Measurements from ENCODE around the gene SPOCK2. TPM values are rescaled to one million over a fixed set of nuclear protein-coding genes. Genes with fewer than 3 reads are reported as not detected.

The SPOCK2 gene
- total RNA-seq, 2 experiments from 2014 or later = 0.76 to 7.5 TPM

DNA sequence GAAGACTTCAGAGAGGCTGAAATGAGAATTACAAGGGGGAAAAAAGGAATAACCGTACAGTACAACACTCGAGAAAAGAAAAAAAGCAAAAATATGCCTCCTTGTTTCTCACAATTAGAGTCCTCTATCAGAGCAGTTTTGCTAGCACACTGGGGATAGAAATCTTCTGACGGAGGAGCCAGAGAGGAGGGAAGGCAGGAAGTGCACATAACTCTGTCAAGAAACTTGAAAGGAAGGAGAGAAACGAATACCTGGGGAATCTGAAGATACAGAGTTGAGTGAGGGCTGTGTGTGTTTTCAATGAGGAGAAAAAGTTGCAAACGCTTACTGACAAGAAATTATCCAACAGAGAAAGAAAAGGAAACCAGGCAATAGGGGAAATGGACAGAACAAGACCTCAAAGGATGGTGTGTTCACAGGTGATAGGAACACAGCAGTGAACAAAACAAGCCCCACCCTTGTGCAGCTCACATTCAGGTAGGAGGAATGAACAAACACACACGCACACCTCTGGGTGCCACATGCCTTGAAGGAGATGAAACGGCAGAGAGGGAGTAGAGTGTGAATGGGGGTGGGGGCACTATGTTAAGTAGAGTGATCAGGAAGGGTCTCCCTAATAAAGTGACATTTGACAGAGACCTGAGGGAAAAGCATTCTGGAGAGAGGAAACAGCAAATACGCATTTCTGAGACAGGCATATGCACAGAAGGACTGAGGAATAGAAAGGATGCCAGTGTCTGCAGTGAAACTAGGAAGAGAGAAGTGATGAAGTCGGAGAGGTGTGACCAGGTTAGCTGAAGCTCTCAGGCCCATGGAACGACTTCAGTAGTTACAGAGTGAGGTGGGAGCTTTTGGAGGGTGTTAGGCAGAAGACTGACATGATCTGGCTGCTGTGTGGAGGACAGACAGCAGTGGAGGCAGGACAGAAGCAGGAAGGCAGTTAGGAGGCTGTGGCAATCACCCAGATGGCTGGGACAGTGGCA is 46.7 kb upstream of the SPOCK2 start:
- TF ChIP-seq, protein P1, sequence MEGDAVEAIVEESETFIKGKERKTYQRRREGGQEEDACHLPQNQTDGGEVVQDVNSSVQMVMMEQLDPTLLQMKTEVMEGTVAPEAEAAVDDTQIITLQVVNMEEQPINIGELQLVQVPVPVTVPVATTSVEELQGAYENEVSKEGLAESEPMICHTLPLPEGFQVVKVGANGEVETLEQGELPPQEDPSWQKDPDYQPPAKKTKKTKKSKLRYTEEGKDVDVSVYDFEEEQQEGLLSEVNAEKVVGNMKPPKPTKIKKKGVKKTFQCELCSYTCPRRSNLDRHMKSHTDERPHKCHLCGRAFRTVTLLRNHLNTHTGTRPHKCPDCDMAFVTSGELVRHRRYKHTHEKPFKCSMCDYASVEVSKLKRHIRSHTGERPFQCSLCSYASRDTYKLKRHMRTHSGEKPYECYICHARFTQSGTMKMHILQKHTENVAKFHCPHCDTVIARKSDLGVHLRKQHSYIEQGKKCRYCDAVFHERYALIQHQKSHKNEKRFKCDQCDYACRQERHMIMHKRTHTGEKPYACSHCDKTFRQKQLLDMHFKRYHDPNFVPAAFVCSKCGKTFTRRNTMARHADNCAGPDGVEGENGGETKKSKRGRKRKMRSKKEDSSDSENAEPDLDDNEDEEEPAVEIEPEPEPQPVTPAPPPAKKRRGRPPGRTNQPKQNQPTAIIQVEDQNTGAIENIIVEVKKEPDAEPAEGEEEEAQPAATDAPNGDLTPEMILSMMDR (conservative IDR thresholded peaks at IDR 0.05; ENCODE audit: low read length) = no peak
- TF ChIP-seq EZH2phosphoT487 (IDR thresholded peaks at IDR 0.05; ENCODE audit: borderline replicate concordance, low read depth, low read length) = no peak
- H3K4me2 ChIP-seq (ENCODE audit: low read length) = no peak overlapping the region
- H3K4me3 ChIP-seq (ENCODE audit: low read depth, low read length, poor library complexity, severe bottlenecking) = no peak overlapping the region
- H3K9me2 ChIP-seq (ENCODE audit: insufficient read depth, low read length) = no peaks in the 10 kb centered on the region
- ChIA-PET CTCF (ENCODE audit: unreplicated experiment) (no interaction called here), POLR2A (interaction anchor here (0.7 to 1.6 kb wide), 2 partner anchors 12 to 19 kb away, joined by 3 to 4 read pairs; no protein-coding TSS in a partner anchor)
- no peaks in the 10 kb centered on the region for H3K79me2 ChIP-seq (ENCODE audit: insufficient read depth, low read depth, low read length)
- no peak overlapping the region for H2AFZ ChIP-seq (ENCODE audit: low read length)
- intact Hi-C loops (cut with micrococcal nuclease; ENCODE audit: unreplicated experiment) = no loop called here
- H3K4me1 ChIP-seq (ENCODE audit: insufficient read depth, low read length, poor library complexity, severe bottlenecking) = peaks cover 18% of the 10 kb centered on the region
- DNase-seq (ENCODE audit: low spot score) = peak; percentile 38
- H3K36me3 ChIP-seq (ENCODE audit: insufficient read depth, low read length) = peaks cover 19% of the 10 kb centered on the region
- no peak overlapping the region for H3K27ac ChIP-seq (ENCODE audit: low read depth, low read length, poor library complexity, severe bottlenecking)
- no TSS peak for BruUV-seq (replicated peaks)
- H3K9me3 ChIP-seq (ENCODE audit: low read length) = no peaks in the 10 kb centered on the region
- H4K20me1 ChIP-seq (ENCODE audit: insufficient read depth, low read length) = no peaks in the 10 kb centered on the region

DNA sequence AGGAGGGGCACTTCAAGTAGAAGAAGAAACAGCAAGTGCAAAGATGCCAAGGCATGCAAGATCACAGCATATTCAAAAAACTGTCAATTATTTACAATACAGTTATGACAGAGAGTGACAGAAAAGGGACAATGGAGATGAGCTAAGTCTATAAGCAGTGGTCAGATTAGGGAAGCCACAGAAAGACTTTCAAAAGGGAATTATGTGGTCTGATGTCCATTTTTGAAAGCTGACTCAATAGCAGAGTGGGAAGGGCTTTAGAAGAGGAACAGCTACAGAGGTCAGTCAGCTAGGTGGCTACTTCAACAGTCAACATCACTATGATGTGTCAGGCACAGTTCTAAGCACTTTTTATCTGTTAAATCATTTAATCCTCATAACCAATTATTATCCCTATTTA is 45.2 kb upstream of the SPOCK2 start:
- no peaks in the 10 kb centered on the region for H3K79me2 ChIP-seq (ENCODE audit: insufficient read depth, low read depth, low read length)
- CTCF ChIA-PET (ENCODE audit: unreplicated experiment) = interaction anchor here (1.5 kb wide), 1 partner anchor 204 kb away, joined by 6 read pairs; no protein-coding TSS in a partner anchor
- no TSS peak for BruUV-seq (replicated peaks)
- H3K4me2 ChIP-seq (ENCODE audit: low read length) = no peak overlapping the region
- H3K9me3 ChIP-seq (ENCODE audit: low read length) = no peaks in the 10 kb centered on the region
- no peak overlapping the region for H3K4me3 ChIP-seq (ENCODE audit: low read depth, low read length, poor library complexity, severe bottlenecking)
- DNase-seq (ENCODE audit: low spot score) = no peak
- no peak overlapping the region for H2AFZ ChIP-seq (ENCODE audit: low read length)
- H3K4me1 ChIP-seq (ENCODE audit: insufficient read depth, low read length, poor library complexity, severe bottlenecking) = peaks cover 18% of the 10 kb centered on the region
- intact Hi-C loops (cut with micrococcal nuclease; ENCODE audit: unreplicated experiment) = loop anchor here (2.0 kb wide), 2 partner anchors 83 to 203 kb away; partner anchors contain the start of genes ANAPC16 and ASCC1
- POLR2A ChIA-PET = interaction anchor here (0.6 to 1.6 kb wide), 4 partner anchors 27 to 200 kb away, joined by 3 to 4 read pairs (median 4); no protein-coding TSS in a partner anchor
- TF ChIP-seq, protein P1 (conservative IDR thresholded peaks at IDR 0.05; ENCODE audit: low read length) = no peak
- no peak for TF ChIP-seq EZH2phosphoT487 (IDR thresholded peaks at IDR 0.05; ENCODE audit: borderline replicate concordance, low read depth, low read length)
- H4K20me1 ChIP-seq (ENCODE audit: insufficient read depth, low read length) = no peaks in the 10 kb centered on the region
- peaks cover 19% of the 10 kb centered on the region for H3K36me3 ChIP-seq (ENCODE audit: insufficient read depth, low read length)
- H3K27ac ChIP-seq (ENCODE audit: low read depth, low read length, poor library complexity, severe bottlenecking) = no peak overlapping the region
- H3K9me2 ChIP-seq (ENCODE audit: insufficient read depth, low read length) = no peaks in the 10 kb centered on the region

Data from OCI-LY7 (cell line).